ENCODE data around the gene PROK1.

GRCh38 chr1:110462093-110462492 lies 11.1 kb downstream of the PROK1 start:
- TF ChIP-seq CTCF (conservative IDR thresholded peaks at IDR 0.05; ENCODE audit: low read depth, low read length) (no peak), EZH2 (IDR thresholded peaks at IDR 0.05; ENCODE audit: low read length, unreplicated experiment) (no peak), EZH2phosphoT487 (IDR thresholded peaks at IDR 0.05; ENCODE audit: borderline replicate concordance, low read length) (no peak)
